Neural progenitor cell (in vitro differentiated cells): ENCODE results near the gene NBEA. TPM values are rescaled to one million over a fixed set of nuclear protein-coding genes. Genes with fewer than 3 reads are reported as not detected.

Experiments used
- DNase-seq: peaks from one replicate; pipeline ENCODE4 v3.0.0-alpha.2; 2016; ENCODE audit warnings: low spot score
- H2AFZ ChIP-seq: fragments of 200-600 bp; sonication (generic); replicated peaks from 2 replicates; pipeline ENCODE4 v1.6.1; 2016; ENCODE audit warnings: antibody characterized with exemption
- H3F3A ChIP-seq: fragments of 200-600 bp; sonication (generic); 2 replicates; pipeline ENCODE4 v1.6.1; 2016; ENCODE audit warnings: antibody characterized with exemption, low read depth
- H3K27ac ChIP-seq: fragments of 200-600 bp; sonication (generic); 2 replicates; pipeline ENCODE4 v1.5.1; 2016; ENCODE audit warnings: mild to moderate bottlenecking
- H3K27me3 ChIP-seq: fragments of 200-600 bp; sonication (generic); 2 replicates; pipeline ENCODE4 v1.6.1; 2016; ENCODE audit warnings: mild to moderate bottlenecking, moderate library complexity
- H3K36me3 ChIP-seq: fragments of 200-600 bp; sonication (generic); 2 replicates; pipeline ENCODE4 v1.5.1; 2016
- H3K4me1 ChIP-seq: fragments of 200-600 bp; sonication (generic); 2 replicates; pipeline ENCODE4 v1.6.1; 2016; ENCODE audit warnings: mixed run types
- H3K4me2 ChIP-seq: fragments of 200-600 bp; sonication (generic); 2 replicates; pipeline ENCODE4 v1.6.1; 2016
- H3K4me3 ChIP-seq: fragments of 200-600 bp; sonication (generic); 2 replicates; pipeline ENCODE4 v1.5.1; 2016
- H3K79me2 ChIP-seq: fragments of 200-600 bp; sonication (generic); 2 replicates; pipeline ENCODE4 v1.6.1; 2016; ENCODE audit warnings: low read depth
- H3K9ac ChIP-seq: fragments of 200-600 bp; sonication (generic); 2 replicates; pipeline ENCODE4 v1.6.1; 2016
- H3K9me3 ChIP-seq: fragments of 200-600 bp; sonication (generic); 2 replicates; pipeline ENCODE4 v1.5.1; 2016; ENCODE audit warnings: low read depth
- H4K20me1 ChIP-seq: fragments of 200-600 bp; sonication (generic); 2 replicates; pipeline ENCODE4 v1.6.1; 2016; ENCODE audit warnings: low read depth
- H3K27ac Mint-ChIP-seq: 3 replicates; pipeline ENCODE4 v1.8.0; 2021; ENCODE audit warnings: mixed read lengths
- H3K27me3 Mint-ChIP-seq: 2 replicates; pipeline ENCODE4 v1.8.0; 2022; ENCODE audit warnings: low read depth, mild to moderate bottlenecking, inconsistent platforms, moderate library complexity, mixed read lengths; ENCODE audit not compliant: insufficient read depth
- H3K36me3 Mint-ChIP-seq: 3 replicates; pipeline ENCODE4 v1.8.0; 2021; ENCODE audit warnings: mixed read lengths
- H3K4me1 Mint-ChIP-seq: 3 replicates; pipeline ENCODE4 v1.8.0; 2021; ENCODE audit warnings: mixed read lengths
- H3K4me3 Mint-ChIP-seq: 3 replicates; pipeline ENCODE4 v1.8.0; 2021; ENCODE audit warnings: mild to moderate bottlenecking, moderate library complexity, mixed read lengths
- H3K9me3 Mint-ChIP-seq: 3 replicates; pipeline ENCODE4 v1.8.0; 2020; ENCODE audit warnings: mixed read lengths
- EZH2 ChIP-seq: fragments of 200-600 bp; sonication (generic); IDR thresholded peaks from 2 replicates; pipeline ENCODE4 v1.6.1; 2017; ENCODE audit warnings: antibody characterized with exemption, mild to moderate bottlenecking, moderate library complexity
- EZH2phosphoT487 ChIP-seq: fragments of 200-600 bp; sonication (generic); IDR thresholded peaks from 2 replicates; pipeline ENCODE4 v1.6.1; 2017; ENCODE audit warnings: antibody characterized with exemption
- total RNA-seq: library from RNA; depleted of rRNA; stranded (reverse); fragments of >200 nt; gene quantifications from 2 replicates; pipeline ENCODE4 v1.2.3, GENCODE V29; 2015; ENCODE audit warnings: low replicate concordance
- TF ChIP-seq, protein P1 (sequence below): fragments of 200-600 bp; sonication (generic); IDR thresholded peaks from 2 replicates; pipeline ENCODE4 v1.5.1; 2017; ENCODE audit warnings: antibody characterized with exemption, mild to moderate bottlenecking

NBEA gene
- total RNA-seq, 1 donor from 2014 or later: 31.0 TPM

DNA sequence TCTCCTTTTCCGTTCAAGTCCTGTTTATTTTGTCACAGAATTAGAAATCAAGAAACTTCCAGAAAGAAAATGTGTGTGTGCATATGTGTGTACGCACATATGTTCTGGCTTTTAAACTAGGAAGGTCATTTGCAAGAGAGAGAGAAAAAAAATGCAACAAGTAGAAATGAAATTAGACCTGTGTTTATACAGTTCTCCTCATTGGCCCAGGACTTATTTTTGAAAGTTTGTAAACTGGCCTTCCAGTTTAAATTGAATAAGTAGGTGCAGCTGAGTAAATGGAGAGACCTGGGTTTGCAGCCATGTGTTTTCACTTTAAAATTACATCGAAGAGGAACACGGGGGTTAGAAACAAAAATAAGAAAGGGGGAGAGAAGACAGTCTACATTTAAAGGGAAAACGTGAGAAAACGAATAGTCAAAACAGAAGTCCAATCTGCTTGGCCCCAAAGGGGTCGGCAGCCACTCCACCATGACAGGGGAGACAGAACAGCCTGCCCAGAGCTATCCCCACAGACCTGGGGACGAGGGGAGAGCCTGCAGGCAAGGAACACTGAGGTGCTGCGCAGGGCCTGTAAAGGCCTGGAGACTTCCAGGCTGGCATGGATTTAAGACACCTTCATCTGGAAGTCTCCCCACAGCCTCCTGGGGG, 751.2 kb downstream of the NBEA start:
- Histone ChIP-seq H3K4me1 (peaks cover 8% of the 10 kb centered on the region), H3K27me3 (no peaks in the 10 kb centered on the region), H3K27ac (no peak overlapping the region), H3K36me3 (no peaks in the 10 kb centered on the region), H3K4me3 (no peak overlapping the region), H3K9ac (no peak overlapping the region), H3F3A (no peaks in the 10 kb centered on the region), H3K4me2 (no peak overlapping the region), H3K9me3 (no peaks in the 10 kb centered on the region), H2AFZ (no peak overlapping the region), H3K79me2 (no peaks in the 10 kb centered on the region), H4K20me1 (no peaks in the 10 kb centered on the region)
- Mint-ChIP-seq H3K27ac (peak overlapping the region; percentile 21), H3K36me3 (no peaks in the 10 kb centered on the region), H3K4me1 (peaks cover 11% of the 10 kb centered on the region), H3K27me3 (peaks cover 5% of the 10 kb centered on the region), H3K9me3 (no peaks in the 10 kb centered on the region), H3K4me3 (no peak overlapping the region)
- DNase-seq: no peak
- TF ChIP-seq, protein P1, sequence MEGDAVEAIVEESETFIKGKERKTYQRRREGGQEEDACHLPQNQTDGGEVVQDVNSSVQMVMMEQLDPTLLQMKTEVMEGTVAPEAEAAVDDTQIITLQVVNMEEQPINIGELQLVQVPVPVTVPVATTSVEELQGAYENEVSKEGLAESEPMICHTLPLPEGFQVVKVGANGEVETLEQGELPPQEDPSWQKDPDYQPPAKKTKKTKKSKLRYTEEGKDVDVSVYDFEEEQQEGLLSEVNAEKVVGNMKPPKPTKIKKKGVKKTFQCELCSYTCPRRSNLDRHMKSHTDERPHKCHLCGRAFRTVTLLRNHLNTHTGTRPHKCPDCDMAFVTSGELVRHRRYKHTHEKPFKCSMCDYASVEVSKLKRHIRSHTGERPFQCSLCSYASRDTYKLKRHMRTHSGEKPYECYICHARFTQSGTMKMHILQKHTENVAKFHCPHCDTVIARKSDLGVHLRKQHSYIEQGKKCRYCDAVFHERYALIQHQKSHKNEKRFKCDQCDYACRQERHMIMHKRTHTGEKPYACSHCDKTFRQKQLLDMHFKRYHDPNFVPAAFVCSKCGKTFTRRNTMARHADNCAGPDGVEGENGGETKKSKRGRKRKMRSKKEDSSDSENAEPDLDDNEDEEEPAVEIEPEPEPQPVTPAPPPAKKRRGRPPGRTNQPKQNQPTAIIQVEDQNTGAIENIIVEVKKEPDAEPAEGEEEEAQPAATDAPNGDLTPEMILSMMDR: no peak
- no peak for TF ChIP-seq EZH2phosphoT487
- no peak for TF ChIP-seq EZH2

DNA sequence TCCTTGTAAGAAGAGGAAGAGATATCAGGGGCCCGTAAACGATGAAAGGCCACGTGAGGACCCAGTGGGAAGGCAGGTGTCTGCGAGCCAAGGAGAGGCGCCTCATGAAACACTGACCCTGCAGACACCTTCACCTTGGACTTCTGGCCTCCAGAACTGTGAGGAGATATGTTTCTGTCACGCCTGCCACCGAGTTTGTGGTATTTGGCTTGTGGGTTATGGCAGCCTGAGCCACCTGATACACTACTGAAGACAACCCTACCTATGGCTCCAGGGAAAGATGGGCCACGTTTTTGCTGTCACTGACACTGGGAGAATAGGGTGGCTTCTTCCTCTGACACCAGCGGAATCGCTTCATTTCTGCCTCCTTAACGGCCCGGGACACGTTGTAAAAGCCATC, 752.0 kb downstream of the NBEA start:
- no peak overlapping the region for H3K4me3 ChIP-seq
- H3K4me1 ChIP-seq: peaks cover 8% of the 10 kb centered on the region
- H3K36me3 Mint-ChIP-seq: no peaks in the 10 kb centered on the region
- H3K27me3 Mint-ChIP-seq: peaks cover 5% of the 10 kb centered on the region
- no peaks in the 10 kb centered on the region for H3F3A ChIP-seq
- H3K27me3 ChIP-seq: no peaks in the 10 kb centered on the region
- H3K4me2 ChIP-seq: no peak overlapping the region
- no peak overlapping the region for H3K27ac ChIP-seq
- H3K9ac ChIP-seq: no peak overlapping the region
- DNase-seq: no peak
- TF ChIP-seq EZH2phosphoT487 (no peak), EZH2 (no peak)
- TF ChIP-seq, protein P1: no peak
- H3K4me3 Mint-ChIP-seq: no peak overlapping the region
- H2AFZ ChIP-seq: no peak overlapping the region
- H3K27ac Mint-ChIP-seq: no peak overlapping the region
- H3K9me3 ChIP-seq: no peaks in the 10 kb centered on the region
- H4K20me1 ChIP-seq: no peaks in the 10 kb centered on the region
- no peaks in the 10 kb centered on the region for H3K9me3 Mint-ChIP-seq
- H3K36me3 ChIP-seq: no peaks in the 10 kb centered on the region
- H3K4me1 Mint-ChIP-seq: peaks cover 13% of the 10 kb centered on the region
- H3K79me2 ChIP-seq: no peaks in the 10 kb centered on the region

DNA sequence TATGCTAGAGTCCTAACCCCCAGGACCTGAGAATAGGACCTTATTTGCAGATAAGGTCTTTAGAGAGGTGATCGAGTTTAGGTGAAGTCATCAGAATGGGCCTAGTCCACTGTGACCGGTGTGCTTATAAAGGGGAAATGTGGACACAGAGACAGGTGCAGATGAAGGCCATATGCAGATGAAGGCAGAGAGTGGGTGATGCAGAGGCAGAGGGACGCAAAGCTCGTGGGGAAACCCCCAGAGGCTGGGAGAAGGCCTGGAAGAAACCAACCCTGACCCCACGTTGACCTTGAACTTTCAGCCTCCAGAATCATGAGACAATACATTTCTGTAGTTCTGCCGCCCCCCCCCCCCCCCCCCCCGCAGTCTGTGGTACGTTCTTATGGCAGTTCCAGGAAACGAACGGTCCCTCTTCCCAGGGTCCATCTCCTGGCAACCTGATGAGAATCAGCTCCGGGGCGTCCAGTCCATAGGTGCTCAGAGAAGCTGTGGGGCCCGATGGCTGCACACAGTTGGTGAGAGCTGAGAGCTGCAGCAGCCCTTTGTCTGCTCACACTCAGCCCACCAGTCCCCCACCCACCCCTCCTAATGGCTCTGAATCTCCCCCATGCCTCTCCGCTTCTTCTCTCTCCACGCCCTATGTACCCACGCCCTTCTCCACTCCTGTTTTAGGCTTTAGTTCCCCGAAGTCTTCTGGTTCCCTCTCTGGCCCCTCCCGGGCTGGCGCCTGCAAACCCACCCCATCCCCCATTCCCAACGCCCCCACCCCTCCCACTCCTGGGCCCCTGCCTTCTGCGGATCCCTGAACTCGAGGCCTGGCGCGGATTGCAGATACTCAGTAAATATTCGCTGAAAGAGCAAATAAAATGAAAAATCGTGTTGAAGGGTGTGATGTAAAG, 752.7 kb downstream of the NBEA start:
- Histone ChIP-seq H3F3A (no peaks in the 10 kb centered on the region), H3K4me1 (peaks cover 8% of the 10 kb centered on the region), H4K20me1 (no peaks in the 10 kb centered on the region), H3K79me2 (no peaks in the 10 kb centered on the region), H3K9ac (no peak overlapping the region), H2AFZ (no peak overlapping the region), H3K9me3 (no peaks in the 10 kb centered on the region), H3K36me3 (no peaks in the 10 kb centered on the region), H3K27ac (no peak overlapping the region), H3K4me2 (no peak overlapping the region), H3K4me3 (no peak overlapping the region), H3K27me3 (no peaks in the 10 kb centered on the region)
- Mint-ChIP-seq H3K4me3 (no peak overlapping the region), H3K27me3 (peaks cover 5% of the 10 kb centered on the region), H3K9me3 (no peaks in the 10 kb centered on the region), H3K27ac (no peak overlapping the region), H3K4me1 (peaks cover 19% of the 10 kb centered on the region), H3K36me3 (no peaks in the 10 kb centered on the region)
- no peak for TF ChIP-seq EZH2phosphoT487
- TF ChIP-seq, protein P1: no peak
- no peak for TF ChIP-seq EZH2
- DNase-seq: no peak
